GM12891 (cell line): ENCODE measurements around the gene ABCA8.

Source experiments
- DNase-seq: peaks from one replicate; pipeline ENCODE4 v3.0.0; 2011; ENCODE audit warnings: low spot score; ENCODE audit not compliant: insufficient read length
- FAIRE-seq: peaks from 2 replicates; lab custom pipeline; 2011; peaks lifted over from hg19 to GRCh38; lab: Jason Lieb, UNC
- PAX5 ChIP-seq: IDR thresholded peaks from 2 replicates; pipeline ENCODE4 v1.6.1; 2011; ENCODE audit warnings: low read length, moderate library complexity, mild to moderate bottlenecking; ENCODE audit not compliant: insufficient read depth, severe bottlenecking
- POLR2A ChIP-seq: IDR thresholded peaks from 2 replicates; pipeline ENCODE4 v1.6.1; 2011; ENCODE audit warnings: low read depth, low read length, control low read depth
- POLR2AphosphoS5 ChIP-seq: IDR thresholded peaks from 2 replicates; pipeline ENCODE4 v1.6.1; 2011; ENCODE audit warnings: low read depth, low read length, control low read depth
- POU2F2 ChIP-seq: IDR thresholded peaks from 2 replicates; pipeline ENCODE4 v1.6.1; 2011; ENCODE audit warnings: low read depth, mild to moderate bottlenecking, control low read depth, low read length, moderate library complexity
- SPI1 ChIP-seq: IDR thresholded peaks from 2 replicates; pipeline ENCODE4 v1.6.1; 2011; ENCODE audit warnings: low read depth, low read length, control low read depth
- TAF1 ChIP-seq: IDR thresholded peaks from 2 replicates; pipeline ENCODE4 v1.6.1; 2011; ENCODE audit warnings: low read depth, low read length, control low read depth

Gene ABCA8

GRCh38 chr17:68942389-68942788 lies 12.8 kb downstream of the ABCA8 start:
- TF ChIP-seq SPI1: no peak
- TF ChIP-seq POLR2AphosphoS5: no peak
- no peak for TF ChIP-seq POU2F2
- TF ChIP-seq TAF1: no peak
- TF ChIP-seq POLR2A: no peak
- TF ChIP-seq PAX5: no peak
- FAIRE-seq (no peak), DNase-seq (no peak)

DNA sequence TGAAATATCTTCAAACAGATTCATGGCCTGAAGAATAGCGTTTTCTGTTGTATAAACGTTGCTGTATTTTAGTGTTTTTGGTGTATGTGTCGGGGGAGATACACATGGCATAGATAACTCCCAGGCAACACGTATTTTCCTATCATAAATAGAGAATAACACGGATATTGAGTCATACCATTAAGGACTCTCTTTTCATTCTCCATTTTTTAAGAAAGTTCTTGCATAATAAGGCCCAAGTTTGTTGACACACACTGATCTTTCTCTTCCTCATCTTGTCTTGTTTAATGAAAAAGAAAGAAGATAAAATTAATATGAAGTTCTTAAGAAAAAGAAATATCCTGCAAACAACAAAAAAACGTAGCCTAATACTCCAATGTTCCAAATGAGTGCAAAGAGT lies 13.4 kb downstream of the ABCA8 start:
- TF ChIP-seq POU2F2 (no peak), POLR2AphosphoS5 (no peak), TAF1 (no peak), PAX5 (no peak), SPI1 (no peak), POLR2A (no peak)
- FAIRE-seq (no peak), DNase-seq (no peak)

- no peak for TF ChIP-seq PAX5
- TF ChIP-seq POLR2AphosphoS5: no peak
- TF ChIP-seq POU2F2: no peak
- no peak for TF ChIP-seq POLR2A
- TF ChIP-seq TAF1: no peak
- no peak for TF ChIP-seq SPI1
- FAIRE-seq (no peak), DNase-seq (no peak)
These were observed 16.0 kb downstream of the ABCA8 start for GRCh38 chr17:68939195-68939594.

GRCh38 chr17:68937890-68938514 lies 17.2 kb downstream of the ABCA8 start:
- DNase-seq (no peak), FAIRE-seq (no peak)
- TF ChIP-seq POLR2A (no peak), SPI1 (no peak), POLR2AphosphoS5 (no peak), POU2F2 (no peak), PAX5 (no peak), TAF1 (no peak)

DNA sequence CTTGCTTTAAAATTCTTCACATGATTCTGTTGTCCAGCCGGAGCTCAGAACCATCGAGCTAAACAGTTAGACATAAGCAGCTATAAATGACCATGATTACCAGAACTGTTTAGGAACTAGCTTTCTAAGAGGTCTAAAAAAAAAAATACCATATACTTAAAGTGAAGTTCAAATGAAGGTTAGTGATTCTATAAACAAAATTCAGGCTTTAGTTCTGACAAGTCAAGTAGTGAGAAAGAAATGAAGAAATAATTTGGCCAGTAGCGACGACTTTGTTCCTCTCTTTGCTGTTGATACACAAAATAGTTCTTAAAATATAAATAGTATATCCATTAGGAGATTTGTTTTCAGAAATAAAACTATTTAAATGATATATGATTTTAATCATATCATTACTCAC lies 27.7 kb downstream of the ABCA8 start:
- DNase-seq (no peak), FAIRE-seq (no peak)
- TF ChIP-seq POU2F2: no peak
- TF ChIP-seq POLR2AphosphoS5: no peak
- TF ChIP-seq POLR2A: no peak
- no peak for TF ChIP-seq PAX5
- no peak for TF ChIP-seq TAF1
- TF ChIP-seq SPI1: no peak

GRCh38 chr17:68924793-68925720 lies 30.1 kb downstream of the ABCA8 start:
- FAIRE-seq: no peak
- TF ChIP-seq PAX5: no peak
- TF ChIP-seq SPI1: no peak
- no peak for TF ChIP-seq POU2F2
- TF ChIP-seq TAF1: no peak
- no peak for TF ChIP-seq POLR2A
- no peak for TF ChIP-seq POLR2AphosphoS5
- DNase-seq: no peak

- DNase-seq (no peak), FAIRE-seq (no peak)
- no peak for TF ChIP-seq SPI1
- TF ChIP-seq POU2F2: no peak
- no peak for TF ChIP-seq PAX5
- no peak for TF ChIP-seq TAF1
- no peak for TF ChIP-seq POLR2A
- TF ChIP-seq POLR2AphosphoS5: no peak
These were observed 44.3 kb downstream of the ABCA8 start for GRCh38 chr17:68910789-68911431.

GRCh38 chr17:68910251-68910705 lies 44.9 kb downstream of the ABCA8 start:
- FAIRE-seq (no peak), DNase-seq (no peak)
- TF ChIP-seq POLR2AphosphoS5 (no peak), POU2F2 (no peak)

- FAIRE-seq (no peak), DNase-seq (peak; percentile 11)
- TF ChIP-seq POLR2AphosphoS5: no peak
- TF ChIP-seq TAF1: no peak
- TF ChIP-seq POLR2A: no peak
- peak; percentile 87 for TF ChIP-seq SPI1
These were observed 46.1 kb downstream of the ABCA8 start for GRCh38 chr17:68909066-68909465.

DNA sequence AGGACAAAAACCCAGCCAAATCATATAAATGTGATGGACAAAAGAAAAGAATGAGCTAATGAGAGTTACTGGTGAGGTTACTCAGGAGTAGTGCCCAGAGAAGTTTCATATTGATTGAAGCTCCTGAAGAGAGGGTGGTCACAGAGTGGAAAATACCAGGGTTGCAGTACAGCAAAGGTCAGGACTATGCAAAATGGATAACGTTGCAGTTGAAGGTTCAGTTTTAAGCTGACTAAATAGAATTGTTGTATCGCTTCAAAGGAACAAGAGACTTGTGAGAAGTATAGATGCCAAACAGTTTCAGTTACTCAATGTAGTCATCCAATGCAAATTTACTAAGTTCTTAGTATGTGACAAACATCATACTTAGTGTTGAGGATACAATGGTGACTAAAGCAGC lies 47.1 kb downstream of the ABCA8 start:
- DNase-seq (no peak), FAIRE-seq (peak; percentile 38)
- TF ChIP-seq POU2F2 (no peak), TAF1 (no peak), POLR2AphosphoS5 (no peak), PAX5 (no peak), SPI1 (no peak), POLR2A (no peak)
